NCI-H146 (cell line): ENCODE measurements around the gene SPARCL1.
"Not testable (repeated sequence)": the region's sequence is repeated elsewhere in the genome, so short reads cannot be mapped to it uniquely, and the experiment has no call there.

ENCODE experiments used
- DNase-seq: peaks from one replicate; lab custom pipeline; 2025; lab: John Stamatoyannopoulos, UW

SPARCL1 gene

DNA sequence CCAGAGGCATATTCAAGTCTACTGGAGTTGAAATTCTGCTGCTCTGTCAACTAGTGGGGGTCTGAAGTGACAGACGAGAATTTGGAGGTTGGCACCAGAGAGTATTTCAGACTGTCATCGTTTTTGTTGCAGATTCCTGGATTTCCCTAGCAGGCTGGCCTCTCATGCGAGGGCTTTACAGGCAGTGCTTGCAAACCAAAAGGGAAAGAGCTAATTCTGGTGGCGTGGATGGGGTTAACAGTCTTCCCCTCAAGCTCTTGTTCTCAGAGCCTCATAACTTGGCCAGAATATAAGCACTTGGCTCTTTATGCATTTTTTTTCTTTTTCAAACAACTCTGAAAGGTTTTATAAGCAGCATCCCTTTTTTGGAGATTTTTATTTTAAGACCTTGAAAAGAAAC, at the start of gene SPARCL1:
Gene SPARCL1, minus strand, starts transcription at position 190 of the 400 bp plus-strand sequence. CDS start 29,802 bp downstream, outside the sequence.
- no peak for DNase-seq

GRCh38 chr4:87575983-87576382, 46.8 kb upstream of the SPARCL1 start:
- no peak for DNase-seq

DNA sequence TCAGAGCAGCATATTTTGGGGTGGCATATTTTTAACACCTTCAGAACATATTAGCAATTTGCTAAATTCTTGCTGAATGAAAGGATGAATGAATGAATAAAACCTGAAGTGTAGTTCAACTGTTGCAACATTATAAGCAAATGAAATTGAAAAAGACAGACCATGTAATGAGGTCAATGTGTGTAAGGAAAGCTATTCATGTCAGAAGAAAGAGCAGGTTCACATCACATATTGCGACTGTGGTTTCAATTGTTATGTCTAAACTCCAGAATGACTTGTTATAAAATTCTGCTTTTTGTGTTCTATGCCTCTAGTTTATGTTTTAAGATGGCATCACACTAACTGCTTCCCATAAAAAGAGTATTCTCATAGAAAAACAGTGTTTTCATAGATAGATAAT, 46.2 kb upstream of the SPARCL1 start:
- DNase-seq: no peak

DNA sequence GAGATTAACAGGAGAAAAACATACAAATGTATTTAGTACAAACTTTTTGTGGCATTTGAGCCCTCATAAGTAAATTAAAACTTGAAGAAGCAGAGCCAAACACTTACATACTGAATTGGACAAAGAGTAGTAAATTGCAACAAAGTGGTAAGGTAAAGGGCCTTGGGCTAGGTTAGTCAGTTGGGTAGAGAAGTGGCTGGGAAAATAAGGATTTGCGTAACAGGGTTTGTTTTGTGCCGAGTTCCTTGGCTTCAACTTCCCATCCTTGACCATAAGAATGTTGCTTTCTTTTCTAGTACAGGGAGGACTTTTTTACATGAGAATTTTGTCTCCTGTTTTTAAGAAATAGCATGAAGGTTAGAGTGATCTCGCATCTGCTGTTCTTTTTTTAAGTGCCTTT, 45.8 kb upstream of the SPARCL1 start:
- no peak for DNase-seq

- DNase-seq: not testable (repeated sequence)
These were observed 45.2 kb upstream of the SPARCL1 start for GRCh38 chr4:87574376-87574775.

DNA sequence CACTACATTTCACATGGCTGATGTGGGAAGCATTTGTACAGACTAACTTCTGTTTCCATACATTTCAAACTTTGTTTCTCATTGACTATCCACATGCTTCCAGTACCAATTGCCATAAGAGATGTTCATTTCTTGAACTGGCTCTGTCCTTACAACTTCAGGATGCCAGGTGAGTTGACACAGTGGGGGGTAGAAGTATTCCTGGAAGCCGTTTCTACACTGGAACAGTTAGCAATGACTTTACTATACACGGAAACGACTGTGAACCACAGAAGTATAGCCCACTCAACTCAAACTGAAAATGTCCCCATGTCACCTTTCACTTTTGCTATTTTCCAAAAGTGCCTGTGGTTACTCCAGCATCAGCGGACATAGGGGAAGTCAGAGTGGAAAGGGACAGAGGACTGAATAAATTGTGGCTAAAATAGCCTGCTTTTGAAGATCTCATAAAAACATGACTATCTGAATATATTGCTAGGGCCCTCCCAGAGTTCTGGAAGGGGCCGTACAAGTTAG, 41.2 kb upstream of the SPARCL1 start:
- no peak for DNase-seq

- DNase-seq: no peak
These were observed 38.0 kb upstream of the SPARCL1 start for GRCh38 chr4:87567191-87567590.

DNA sequence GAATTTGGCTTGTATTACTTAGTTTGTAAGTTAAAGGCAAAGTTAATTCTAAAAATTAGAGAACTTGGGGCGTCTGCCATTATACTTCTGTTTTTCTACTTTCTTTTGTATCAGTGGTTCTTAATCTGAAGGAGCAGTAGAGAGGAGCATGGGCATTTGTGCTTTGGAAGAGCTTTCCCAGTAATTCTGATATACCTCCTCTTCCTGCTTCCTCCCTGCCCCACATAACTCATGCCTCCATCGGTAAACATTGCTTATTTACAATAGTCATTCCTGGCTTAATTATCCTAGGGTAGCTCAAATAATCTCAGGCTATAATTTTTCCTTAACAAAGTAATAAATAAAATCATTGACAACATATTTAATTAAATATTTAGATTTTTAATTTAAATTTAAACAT, 37.1 kb upstream of the SPARCL1 start:
- no peak for DNase-seq

- no peak for DNase-seq
These were observed 36.6 kb upstream of the SPARCL1 start for GRCh38 chr4:87565746-87566145.

- no peak for DNase-seq
These were observed 31.6 kb upstream of the SPARCL1 start for GRCh38 chr4:87560802-87561201.

GRCh38 chr4:87559090-87559837, 30.1 kb upstream of the SPARCL1 start:
- peak; percentile 28 for DNase-seq

DNA sequence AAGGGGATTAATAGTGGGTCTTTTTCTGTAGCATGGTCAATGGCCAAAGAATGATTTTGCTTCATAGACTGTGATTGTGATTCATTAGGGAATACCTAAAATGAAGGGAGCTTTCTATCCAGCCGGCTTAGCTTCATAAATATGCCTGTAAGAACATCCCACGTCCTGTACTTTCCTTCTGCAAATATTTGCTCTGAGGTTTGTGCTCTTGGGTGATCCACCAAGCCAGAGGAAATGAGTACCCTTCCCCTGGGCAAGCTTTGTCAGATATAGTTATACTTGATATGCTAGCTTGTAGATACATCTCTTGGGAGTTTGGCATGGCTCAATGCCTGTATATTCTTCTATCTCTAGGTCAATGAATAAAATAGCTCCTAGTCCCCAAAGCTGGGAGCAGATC, 28.2 kb upstream of the SPARCL1 start:
- DNase-seq: no peak

DNA sequence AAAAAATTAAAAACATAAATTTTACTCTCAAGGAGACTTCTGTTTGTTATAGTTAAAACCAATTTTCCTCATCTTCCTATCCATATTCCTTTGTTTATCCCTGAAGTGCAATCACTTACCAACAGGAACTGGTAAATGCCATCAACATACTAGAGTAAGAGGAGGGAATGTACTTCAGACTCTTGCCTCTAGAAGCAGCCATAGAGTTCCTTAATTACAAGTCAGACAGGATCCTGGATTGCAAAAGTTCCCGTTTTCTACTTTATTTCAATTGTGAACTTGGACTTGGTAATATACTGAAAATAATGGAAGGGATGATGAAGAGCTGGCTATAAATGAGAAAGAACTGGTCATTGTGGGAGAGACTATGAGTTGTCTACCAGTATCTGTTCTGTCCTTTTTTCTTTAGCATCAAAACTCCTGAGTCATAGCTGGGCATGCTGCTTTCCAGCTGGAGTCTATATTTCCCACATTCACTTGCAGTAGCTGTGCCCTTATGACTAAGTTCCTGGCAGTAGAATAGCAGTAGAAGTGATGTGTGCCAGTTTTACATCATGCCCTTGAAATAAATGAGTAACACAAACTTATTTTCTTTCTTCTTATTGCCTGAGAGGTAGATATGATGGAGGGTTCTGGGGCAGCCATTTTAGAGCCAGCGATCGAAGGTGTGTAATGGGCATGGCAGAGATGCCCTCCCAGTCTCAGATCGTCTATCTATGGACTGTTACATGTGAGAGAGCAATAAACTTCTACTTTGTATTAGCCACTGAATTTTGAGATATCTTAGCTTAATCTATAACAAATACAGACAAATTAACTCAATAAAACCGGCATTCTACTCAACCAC, 26.8 kb upstream of the SPARCL1 start:
- DNase-seq: no peak

GRCh38 chr4:87553182-87553581, 24.0 kb upstream of the SPARCL1 start:
- no peak for DNase-seq

- DNase-seq: no peak
These were observed 22.2 kb upstream of the SPARCL1 start for GRCh38 chr4:87551361-87551760.

DNA sequence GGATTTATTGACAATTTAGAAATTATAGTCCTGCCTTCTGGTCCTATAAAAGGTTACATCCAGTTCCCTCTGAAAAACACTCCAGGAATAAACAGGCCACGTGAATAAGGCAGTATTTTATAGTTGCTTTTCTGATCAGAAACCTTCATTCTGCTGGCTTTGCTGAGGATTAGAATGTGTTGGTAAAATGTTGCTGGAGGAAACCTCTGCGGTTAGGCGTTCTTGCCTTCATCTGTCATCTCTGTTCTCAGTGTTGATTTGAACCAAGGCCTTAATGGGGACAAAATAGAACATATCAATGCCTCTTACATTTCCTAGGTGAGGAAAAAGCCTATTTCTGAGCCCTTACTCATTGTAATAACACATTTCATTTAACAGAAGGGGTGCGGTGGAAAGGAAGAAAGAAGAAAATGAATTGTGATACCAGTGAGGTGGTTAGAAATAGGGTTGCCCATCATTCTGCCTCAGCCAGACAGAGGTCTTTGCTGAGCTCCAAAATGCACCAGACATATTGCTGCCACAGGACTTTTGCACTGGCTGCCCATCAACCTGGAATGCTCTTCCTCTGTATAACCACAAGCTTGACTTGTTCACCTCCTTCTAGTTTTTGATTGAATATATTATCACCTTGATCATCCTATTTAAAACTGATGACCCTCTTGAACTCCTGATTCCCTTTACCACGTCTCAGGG, 18.0 kb upstream of the SPARCL1 start:
- DNase-seq: no peak

- no peak for DNase-seq
These were observed 15.9 kb upstream of the SPARCL1 start for GRCh38 chr4:87545052-87545451.

GRCh38 chr4:87543835-87544461, 14.8 kb upstream of the SPARCL1 start:
- no peak for DNase-seq

DNA sequence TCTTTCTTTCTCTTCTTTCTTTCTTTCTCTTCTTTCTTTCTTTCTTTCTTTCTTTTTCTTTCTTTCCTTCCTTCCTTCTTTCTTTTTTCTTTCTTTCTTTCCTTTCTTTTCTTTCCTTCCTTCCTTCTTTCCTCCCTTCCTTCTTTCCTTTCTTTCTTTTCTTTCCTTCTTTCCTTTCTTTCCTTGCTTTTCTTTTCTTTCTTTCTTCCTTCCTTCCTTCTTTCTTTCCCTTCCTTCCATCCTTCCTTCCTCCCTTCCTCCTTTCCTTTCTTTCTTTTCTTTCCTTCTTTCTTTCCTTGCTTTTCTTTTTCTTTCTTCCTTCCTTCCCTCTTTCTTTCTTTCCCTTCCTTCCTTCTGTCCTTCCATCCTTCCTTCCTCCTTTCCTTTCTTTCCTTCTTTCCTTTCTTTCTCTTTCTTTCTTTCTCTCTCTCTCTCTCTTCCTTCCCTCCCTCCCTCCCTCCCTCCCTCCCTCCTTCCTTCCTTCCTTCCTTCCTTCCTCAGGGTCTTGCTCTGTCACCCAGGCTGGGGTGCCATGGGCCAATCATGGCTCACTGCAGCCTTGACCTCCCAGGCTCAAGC, 13.6 kb upstream of the SPARCL1 start:
- DNase-seq: no peak

GRCh38 chr4:87541956-87542709, 13.0 kb upstream of the SPARCL1 start:
- no peak for DNase-seq

- no peak for DNase-seq
These were observed 12.3 kb upstream of the SPARCL1 start for GRCh38 chr4:87541521-87541920.
